Hippocampal formation (tissue), 2 donors: ENCODE measurements around the gene RASL11A.
"Not testable (repeated sequence)": the region's sequence is repeated elsewhere in the genome, so short reads cannot be mapped to it uniquely, and the experiment has no call there.

Experiments used
- DNase-seq, 2 donors: peaks; one replicate each; lab custom pipeline; 2025; lab: John Stamatoyannopoulos, UW

Gene RASL11A

GRCh38 chr13:27300941-27301586 lies 30.4 kb downstream of the RASL11A start:
- no peak for DNase-seq

- no peak for DNase-seq
These were observed 32.1 kb downstream of the RASL11A start for GRCh38 chr13:27302643-27303262.

GRCh38 chr13:27304099-27304498 lies 33.5 kb downstream of the RASL11A start:
- DNase-seq, result no peak

- DNase-seq, result no peak
These were observed 34.0 kb downstream of the RASL11A start for GRCh38 chr13:27304611-27305010.

GRCh38 chr13:27306364-27306763 lies 35.7 kb downstream of the RASL11A start:
- DNase-seq, result no peak

GRCh38 chr13:27308941-27309340 lies 38.3 kb downstream of the RASL11A start:
- no peak for DNase-seq

- DNase-seq, result no peak
These were observed 38.9 kb downstream of the RASL11A start for GRCh38 chr13:27309401-27309958.

GRCh38 chr13:27309967-27310598 lies 39.5 kb downstream of the RASL11A start:
- DNase-seq, result no peak

- no peak for DNase-seq
These were observed 40.3 kb downstream of the RASL11A start for GRCh38 chr13:27310946-27311345.

GRCh38 chr13:27311518-27312210 lies 41.0 kb downstream of the RASL11A start:
- no peak for DNase-seq

GRCh38 chr13:27313770-27314169 lies 43.1 kb downstream of the RASL11A start:
- DNase-seq, result no peak

- no peak for DNase-seq
These were observed 48.8 kb downstream of the RASL11A start for GRCh38 chr13:27319404-27319803.

- no peak for DNase-seq
These were observed 51.1 kb downstream of the RASL11A start for GRCh38 chr13:27321468-27322431.

- not testable (repeated sequence) for DNase-seq
These were observed 51.8 kb downstream of the RASL11A start for GRCh38 chr13:27322443-27322842.
